CD4-positive, alpha-beta T cell treated with Interleukin-15 for 4 hours (primary cell): Measurements from ENCODE around the gene F7.
"Not testable (repeated sequence)": the region's sequence is repeated elsewhere in the genome, so short reads cannot be mapped to it uniquely, and the experiment has no call there.

Experiments
- DNase-seq: peaks from one replicate; pipeline ENCODE4 v3.0.0-alpha.2; 2020; ENCODE audit warnings: low spot score

Gene F7

GRCh38 chr13:113105032-113105920 is at the start of gene F7:
F7 (plus strand) TSS chr13:113105791; CDS start chr13:113105842, 51 bp downstream.
- no peak for DNase-seq

- DNase-seq: no peak
These were observed 48.5 kb upstream of the F7 start for GRCh38 chr13:113057084-113057483.

- DNase-seq: not testable (repeated sequence)
These were observed 48.0 kb upstream of the F7 start for GRCh38 chr13:113057559-113057958.

- no peak for DNase-seq
These were observed 47.2 kb upstream of the F7 start for GRCh38 chr13:113058129-113058987.

GRCh38 chr13:113058988-113059850 is 46.4 kb upstream of the F7 start:
- DNase-seq: no peak

GRCh38 chr13:113059891-113060290 is 45.7 kb upstream of the F7 start:
- DNase-seq: no peak

- DNase-seq: no peak
These were observed 44.9 kb upstream of the F7 start for GRCh38 chr13:113060557-113061270.

GRCh38 chr13:113061271-113061625 is 44.3 kb upstream of the F7 start:
- DNase-seq: no peak

- no peak for DNase-seq
These were observed 43.7 kb upstream of the F7 start for GRCh38 chr13:113061796-113062425.

GRCh38 chr13:113062691-113063090 is 42.9 kb upstream of the F7 start:
- no peak for DNase-seq

GRCh38 chr13:113063091-113063491 is 42.5 kb upstream of the F7 start:
- no peak for DNase-seq

GRCh38 chr13:113064000-113064533 is 41.5 kb upstream of the F7 start:
- DNase-seq: no peak

- DNase-seq: no peak
These were observed 40.8 kb upstream of the F7 start for GRCh38 chr13:113064534-113065405.

- DNase-seq: no peak
These were observed 40.0 kb upstream of the F7 start for GRCh38 chr13:113065406-113066141.

- no peak for DNase-seq
These were observed 39.5 kb upstream of the F7 start for GRCh38 chr13:113066142-113066455.

- DNase-seq: no peak
These were observed 38.8 kb upstream of the F7 start for GRCh38 chr13:113066746-113067145.

- no peak for DNase-seq
These were observed 35.5 kb upstream of the F7 start for GRCh38 chr13:113069861-113070805.

GRCh38 chr13:113070855-113071254 is 34.7 kb upstream of the F7 start:
- DNase-seq: no peak
